AG04450 (cell line): ENCODE results near the gene PLK5. TPM values are rescaled to one million over a fixed set of nuclear protein-coding genes. Genes with fewer than 3 reads are reported as not detected.

Experiments
- CTCF ChIA-PET: fragments of 300-600, 350-600 bp; formaldehyde crosslinking; extraction: SDS; loops from one replicate; lab custom pipeline; 2022; ENCODE audit warnings: antibody characterized with exemption, inconsistent platforms; lab: Charles Lee
- POLR2A ChIA-PET: fragments of 350-600 bp; formaldehyde crosslinking; extraction: SDS; loops from one replicate; lab custom pipeline; 2021; ENCODE audit warnings: antibody characterized with exemption, inconsistent platforms; lab: Yijun Ruan, JAX
- DNase-seq: peaks from one replicate; pipeline ENCODE4 v3.0.0-alpha.2; 2011; ENCODE audit warnings: low read depth, low spot score
- H3K27ac ChIP-seq: one replicate; pipeline ENCODE4 v1.5.1; 2012; ENCODE audit warnings: low read depth, low read length, control low read depth
- H3K27me3 ChIP-seq: one replicate; pipeline ENCODE4 v1.6.0; 2012; ENCODE audit warnings: low read length; ENCODE audit not compliant: control insufficient read depth, insufficient read depth
- H3K4me3 ChIP-seq: 2 replicates; pipeline ENCODE4 v1.5.1; 2011; ENCODE audit warnings: mild to moderate bottlenecking, low read depth, low read length, control low read depth
- H3K9me3 ChIP-seq: 2 replicates; pipeline ENCODE4 v1.5.1; 2012; ENCODE audit warnings: low read length; ENCODE audit not compliant: control insufficient read depth, insufficient read depth
- CTCF ChIP-seq: IDR thresholded peaks from 2 replicates; pipeline ENCODE4 v1.5.1; 2011; ENCODE audit warnings: low read depth, low read length, control low read depth, inconsistent platforms
- polyA plus RNA-seq: library from polyadenylated mRNA; depleted of rRNA; stranded (reverse); fragments of >200 nt; gene quantifications from 2 replicates; pipeline ENCODE4 v1.2.3, GENCODE V29; 2011

The PLK5 gene
- polyA plus RNA-seq, 1 experiment: not detected

- Histone ChIP-seq H3K9me3 (peaks cover 2% of the 10 kb centered on the region; the same call in 1 of the 2 replicates), H3K27ac (peak overlapping the region; percentile 98), H3K27me3 (peaks cover 4% of the 10 kb centered on the region), H3K4me3 (peak overlapping the region; percentile 79)
- ChIA-PET CTCF (interaction anchor here (0.9 kb wide), 1 partner anchor 21 kb away, joined by 4 read pairs; no protein-coding TSS in a partner anchor), POLR2A (interaction anchor here (1.0 to 1.1 kb wide), 2 partner anchors 24 to 26 kb away, joined by 3 to 5 read pairs; partner anchors contain the start of gene MBD3)
- no peak for TF ChIP-seq CTCF
- DNase-seq: no peak
Measured at GRCh38 chr19:1567116-1567847, 43.4 kb downstream of the PLK5 start.

- H3K27me3 ChIP-seq: peaks cover 4% of the 10 kb centered on the region
- peak overlapping the region; percentile 79; the same call in 1 of the 2 replicates for H3K4me3 ChIP-seq
- H3K9me3 ChIP-seq: peaks cover 2% of the 10 kb centered on the region; the same call in 1 of the 2 replicates
- no peak for TF ChIP-seq CTCF
- ChIA-PET CTCF (no interaction called here), POLR2A (no interaction called here)
- no peak overlapping the region for H3K27ac ChIP-seq
- no peak for DNase-seq
Measured at GRCh38 chr19:1567848-1568227, 44.0 kb downstream of the PLK5 start.

GRCh38 chr19:1568320-1569019, 44.6 kb downstream of the PLK5 start, which contains the start of gene MEX3D:
MEX3D (minus strand) TSS chr19:1568325; CDS start chr19:1568058, 267 bp downstream.
- ChIA-PET POLR2A (interaction anchor here (0.8 kb wide), 1 partner anchor 25 kb away, joined by 4 read pairs; no protein-coding TSS in a partner anchor), CTCF (no interaction called here)
- no peak for DNase-seq
- Histone ChIP-seq H3K27ac (peak within 1 kb of the TSS; percentile 47), H3K9me3 (peaks cover 2% of the 10 kb centered on the region; the same call in 1 of the 2 replicates), H3K4me3 (peak within 1 kb of the TSS; percentile 79), H3K27me3 (peaks cover 4% of the 10 kb centered on the region)
- TF ChIP-seq CTCF: no peak

GRCh38 chr19:1569997-1570396, 46.1 kb downstream of the PLK5 start:
- TF ChIP-seq CTCF: no peak
- Histone ChIP-seq H3K4me3 (no peak overlapping the region), H3K27me3 (peaks cover 4% of the 10 kb centered on the region), H3K9me3 (peaks cover 2% of the 10 kb centered on the region; the same call in 1 of the 2 replicates), H3K27ac (no peak overlapping the region)
- CTCF ChIA-PET: no interaction called here
- no peak for DNase-seq
- POLR2A ChIA-PET: interaction anchor here (0.5 kb wide), 1 partner anchor 12 kb away, joined by 3 read pairs; no protein-coding TSS in a partner anchor
